Measurements from ENCODE around the gene GOLM1. TPM values are rescaled to one million over a fixed set of nuclear protein-coding genes. Genes with fewer than 3 reads are reported as not detected.

Gene GOLM1
- total and polyA plus RNA-seq, 2 of the 8 experiments (the other 6 are each of a cell fraction or from before 2014, with no cell fraction given): 45.9 to 88.9 TPM

DNA sequence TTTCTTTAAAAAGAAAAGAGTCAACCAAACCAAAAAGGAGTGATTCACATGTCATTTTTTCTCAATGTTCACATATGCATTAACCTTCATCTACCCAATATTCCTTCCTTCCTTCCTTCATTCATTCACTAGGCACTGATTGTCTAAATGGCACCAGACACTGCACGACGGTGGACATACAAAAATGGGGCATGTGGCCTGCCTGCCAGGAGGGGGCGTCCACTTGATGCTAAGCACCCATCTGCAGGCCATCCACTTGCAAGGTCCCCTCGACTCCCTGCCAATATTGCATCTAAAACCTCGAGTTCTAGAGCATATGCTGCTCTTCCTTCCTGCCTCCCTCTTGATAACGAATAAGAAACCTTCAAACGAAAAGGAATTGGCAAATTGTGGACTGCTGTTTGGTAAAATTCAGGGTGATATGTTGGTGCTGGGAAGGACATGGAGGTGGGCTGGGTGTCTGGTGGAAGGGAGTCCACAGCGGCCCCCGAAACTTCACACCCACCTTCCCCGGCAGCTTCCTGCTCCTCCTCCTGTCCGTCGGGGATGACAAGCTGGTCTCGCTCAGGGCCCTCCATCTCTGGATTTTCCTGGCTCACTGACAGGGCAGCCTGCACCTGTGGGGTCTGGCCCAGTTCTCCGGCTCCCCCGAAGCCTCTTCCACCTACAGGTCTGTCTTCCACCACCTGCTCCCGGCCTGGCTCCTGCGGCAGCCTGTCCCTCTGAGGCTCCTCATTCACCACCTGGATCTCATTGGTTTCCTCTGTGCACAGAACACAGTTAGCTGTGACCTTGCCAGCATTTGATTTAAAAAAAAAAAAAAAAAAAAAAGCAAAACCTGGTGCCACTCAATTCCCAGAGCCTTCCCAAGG is 64.3 kb downstream of the GOLM1 start (continued):
- TF ChIP-seq SRF (IDR thresholded peaks at IDR 0.05; ENCODE audit: low read depth, low read length) (no peak), CBX8 (IDR thresholded peaks at IDR 0.05; ENCODE audit: borderline replicate concordance, low read depth, low read length) (no peak), RAD21 (IDR thresholded peaks at IDR 0.05 in 1 of 2, conservative IDR thresholded peaks at IDR 0.05 in 1 of 2; ENCODE audit: low read depth in 2 of 2, low read length in 2 of 2) (peak; percentile 73 to 77)
